Mesendoderm (in vitro differentiated cells): ENCODE measurements around the gene MRLN.

Experiments used
- DNase-seq: peaks from one replicate; pipeline ENCODE4 v3.0.0; 2013
- H2AK5ac ChIP-seq: 2 replicates; pipeline ENCODE4 v1.6.1; 2013; ENCODE audit warnings: low read length, inconsistent platforms
- H2BK120ac ChIP-seq: 2 replicates; pipeline ENCODE4 v1.6.1; 2013; ENCODE audit warnings: low read depth, mild to moderate bottlenecking, low read length, moderate library complexity, mixed read lengths
- H2BK15ac ChIP-seq: replicated peaks from 2 replicates; pipeline ENCODE4 v1.6.1; 2013; ENCODE audit warnings: low read depth, mild to moderate bottlenecking, moderate library complexity
- H2BK5ac ChIP-seq: 2 replicates; pipeline ENCODE4 v1.6.1; 2013; ENCODE audit warnings: low read length, inconsistent platforms
- H3K18ac ChIP-seq: 2 replicates; pipeline ENCODE4 v1.6.1; 2013; ENCODE audit warnings: mild to moderate bottlenecking, low read length, mixed read lengths
- H3K23ac ChIP-seq: one replicate; pipeline ENCODE4 v1.6.1; 2013; ENCODE audit warnings: low read length
- H3K27ac ChIP-seq: 2 replicates; pipeline ENCODE4 v1.5.1; 2013; ENCODE audit warnings: low read depth, mild to moderate bottlenecking, inconsistent platforms, low read length, moderate library complexity
- H3K27me3 ChIP-seq: 2 replicates; pipeline ENCODE4 v1.6.1; 2013; ENCODE audit warnings: low read length, control low read depth, mild to moderate bottlenecking, inconsistent platforms; ENCODE audit not compliant: insufficient read depth, poor library complexity
- H3K36me3 ChIP-seq: 2 replicates; pipeline ENCODE4 v1.6.1; 2013; ENCODE audit warnings: low read length, inconsistent platforms; ENCODE audit not compliant: control insufficient read depth, insufficient read depth
- H3K4ac ChIP-seq: one replicate; pipeline ENCODE4 v1.6.1; 2013; ENCODE audit warnings: low read depth, mild to moderate bottlenecking, low read length, moderate library complexity
- H3K4me1 ChIP-seq: 2 replicates; pipeline ENCODE4 v1.6.1; 2013; ENCODE audit warnings: low read depth, low read length, inconsistent platforms; ENCODE audit not compliant: control insufficient read depth
- H3K4me2 ChIP-seq: 2 replicates; pipeline ENCODE4 v1.6.1; 2013; ENCODE audit warnings: low read length
- H3K4me3 ChIP-seq: 2 replicates; pipeline ENCODE4 v1.5.1; 2013; ENCODE audit warnings: mild to moderate bottlenecking, low read length
- H3K56ac ChIP-seq: one replicate; pipeline ENCODE4 v1.6.1; 2013; ENCODE audit warnings: low read length
- H3K79me1 ChIP-seq: 2 replicates; pipeline ENCODE4 v1.6.1; 2013; ENCODE audit warnings: low read length, inconsistent platforms
- H3K79me2 ChIP-seq: 2 replicates; pipeline ENCODE4 v1.6.1; 2013; ENCODE audit warnings: mild to moderate bottlenecking, low read length; ENCODE audit not compliant: control insufficient read depth, insufficient read depth
- H3K9ac ChIP-seq: 2 replicates; pipeline ENCODE4 v1.6.1; 2013; ENCODE audit warnings: low read length, inconsistent platforms
- H4K5ac ChIP-seq: one replicate; pipeline ENCODE4 v1.6.1; 2013; ENCODE audit warnings: low read length
- H4K8ac ChIP-seq: one replicate; pipeline ENCODE4 v1.6.1; 2013; ENCODE audit warnings: low read depth, mild to moderate bottlenecking, control low read depth, low read length, moderate library complexity
- WGBS: extraction: QIAGEN DNeasy Blood & Tissue Kit; methylation state at CpG from one replicate; pipeline ENCODE4 v1.1.7; 2013; ENCODE audit warnings: low lambda C conversion rate, missing lambda C conversion rate; ENCODE audit not compliant: insufficient coverage; ENCODE audit errors: extremely low coverage; 5-methylcytosine and 5-hydroxymethylcytosine counted together

The MRLN gene

DNA sequence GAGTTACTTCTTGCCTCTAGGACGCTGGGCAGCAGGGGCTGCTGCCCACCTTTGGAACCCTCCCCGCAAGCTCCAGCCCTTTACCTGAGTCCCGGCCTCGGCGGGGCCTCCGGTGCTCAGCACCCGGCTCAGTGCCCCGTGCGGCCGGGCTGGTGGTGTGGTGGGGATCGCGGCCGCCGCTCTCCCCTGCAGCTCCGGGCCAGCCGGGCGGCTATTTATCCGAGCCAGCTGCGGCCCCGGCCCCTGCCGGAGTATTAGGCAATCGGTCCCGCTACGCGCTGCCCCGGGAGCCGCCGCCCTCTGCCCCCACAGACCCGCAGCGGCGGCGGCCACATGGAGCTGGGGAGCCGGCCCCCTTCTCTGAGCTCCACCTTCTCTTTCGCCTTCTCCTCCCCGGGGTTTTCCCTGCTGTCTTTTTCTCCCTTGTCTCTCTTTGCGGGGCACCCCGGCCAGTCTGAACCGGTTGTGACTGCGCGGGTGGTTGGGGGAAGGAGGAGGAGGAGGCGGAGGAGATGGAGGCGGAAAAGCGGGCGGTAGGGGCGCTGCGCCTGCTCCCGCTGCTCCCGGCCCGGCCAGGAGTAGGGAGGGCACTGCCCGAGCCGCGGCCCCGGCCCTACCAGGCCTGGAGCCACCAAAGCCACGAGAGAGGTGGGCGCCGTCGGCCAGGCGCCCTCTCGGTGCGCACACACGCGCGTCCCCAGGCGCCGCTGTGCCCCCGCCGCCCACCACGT, 43.7 kb downstream of the MRLN start, which contains the start of gene SLC16A9:
Gene SLC16A9 (minus strand): TSS at position 456 of the 731 bp plus-strand sequence. CDS start 25,559 bp downstream, outside the sequence.
- WGBS = no CpG with 5 or more reads among the region's 68 CpGs
- no peaks in the 10 kb centered on the region for H3K79me2 ChIP-seq
- H2BK15ac ChIP-seq = peak within 1 kb of the TSS; percentile 75
- H3K18ac ChIP-seq = peak within 1 kb of the TSS; percentile 77
- no peak within 1 kb of the TSS for H4K8ac ChIP-seq
- no peaks in the 10 kb centered on the region for H3K79me1 ChIP-seq
- DNase-seq = peak; percentile 82
- H3K4me3 ChIP-seq = peak within 1 kb of the TSS; percentile 55
- no peak within 1 kb of the TSS for H2AK5ac ChIP-seq
- H3K27ac ChIP-seq = no peak within 1 kb of the TSS
- H2BK5ac ChIP-seq = no peak within 1 kb of the TSS
- H3K4ac ChIP-seq = peak within 1 kb of the TSS; percentile 61
- H3K23ac ChIP-seq = no peak within 1 kb of the TSS
- H3K4me1 ChIP-seq = no peaks in the 10 kb centered on the region
- peak within 1 kb of the TSS; percentile 83 for H3K4me2 ChIP-seq
- H3K9ac ChIP-seq = peak within 1 kb of the TSS; percentile 72
- no peaks in the 10 kb centered on the region for H3K36me3 ChIP-seq
- no peak within 1 kb of the TSS for H2BK120ac ChIP-seq
- peak within 1 kb of the TSS; percentile 87 for H3K56ac ChIP-seq
- peaks cover 2% of the 10 kb centered on the region for H3K27me3 ChIP-seq
- no peak within 1 kb of the TSS for H4K5ac ChIP-seq

GRCh38 chr10:59708816-59709394, 44.4 kb downstream of the MRLN start:
- no peak overlapping the region for H3K27ac ChIP-seq
- no peak overlapping the region for H3K4ac ChIP-seq
- H3K56ac ChIP-seq = peak overlapping the region; percentile 87
- H3K4me3 ChIP-seq = peak overlapping the region; percentile 55
- no peak overlapping the region for H4K8ac ChIP-seq
- H3K4me2 ChIP-seq = peak overlapping the region; percentile 83
- H2BK15ac ChIP-seq = no peak overlapping the region
- H3K27me3 ChIP-seq = peaks cover 2% of the 10 kb centered on the region
- no peaks in the 10 kb centered on the region for H3K4me1 ChIP-seq
- H4K5ac ChIP-seq = no peak overlapping the region
- no peak overlapping the region for H2BK5ac ChIP-seq
- H2BK120ac ChIP-seq = no peak overlapping the region
- H3K9ac ChIP-seq = peak overlapping the region; percentile 72
- H3K23ac ChIP-seq = no peak overlapping the region
- H3K36me3 ChIP-seq = no peaks in the 10 kb centered on the region
- no CpG with 5 or more reads among the region's 42 CpGs for WGBS
- peak; percentile 35 for DNase-seq
- H3K18ac ChIP-seq = peak overlapping the region; percentile 77
- no peak overlapping the region for H2AK5ac ChIP-seq
- no peaks in the 10 kb centered on the region for H3K79me1 ChIP-seq
- no peaks in the 10 kb centered on the region for H3K79me2 ChIP-seq

DNA sequence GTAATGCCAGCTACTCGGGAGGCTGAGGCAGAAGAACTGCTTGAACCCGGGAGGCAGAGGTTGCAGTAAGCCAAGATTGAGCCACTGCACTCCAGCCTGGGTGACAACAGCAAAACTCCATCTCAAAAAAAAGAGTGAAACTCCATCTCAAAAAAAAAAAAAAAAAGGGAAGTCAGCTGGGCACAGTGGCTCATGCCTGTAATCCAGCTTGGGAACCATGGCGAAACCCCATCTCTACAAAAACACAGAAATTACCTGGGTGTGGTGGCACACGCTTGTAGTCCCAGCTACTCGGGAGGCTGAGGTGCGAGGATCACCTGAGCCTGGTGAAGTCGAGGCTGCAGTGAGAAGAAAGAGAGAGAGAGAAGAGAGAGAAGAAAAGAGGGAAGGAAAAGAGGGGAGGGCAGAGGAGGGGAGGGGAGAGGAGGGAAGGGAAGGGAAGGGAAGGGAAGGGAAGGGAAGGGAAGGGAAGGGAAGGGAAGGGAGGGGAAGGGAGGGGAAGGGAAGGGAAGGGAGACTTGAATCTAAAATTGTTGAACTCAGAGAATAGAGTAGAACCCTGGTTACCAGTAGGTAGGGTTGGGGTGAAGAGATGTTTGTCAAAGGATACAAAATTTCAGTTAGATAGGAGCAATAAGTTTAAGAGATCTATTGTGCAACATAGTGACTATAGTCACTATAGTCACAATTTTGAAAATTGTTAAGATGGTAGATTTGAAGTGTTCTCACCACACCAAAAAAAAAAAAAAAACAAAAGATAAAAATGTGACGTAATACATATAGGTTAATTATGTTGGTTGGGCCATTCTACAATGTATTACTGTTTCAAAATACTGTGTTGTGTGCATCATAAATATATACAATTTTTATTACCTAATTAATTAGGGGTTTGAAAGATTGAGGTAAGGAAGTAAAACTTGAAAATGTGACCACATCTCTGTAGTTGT, 46.1 kb downstream of the MRLN start:
- Histone ChIP-seq H2AK5ac (no peak overlapping the region), H3K79me2 (no peaks in the 10 kb centered on the region), H3K79me1 (no peaks in the 10 kb centered on the region), H2BK5ac (no peak overlapping the region), H2BK120ac (no peak overlapping the region), H2BK15ac (no peak overlapping the region), H4K5ac (no peak overlapping the region), H3K4me2 (no peak overlapping the region), H3K27ac (no peak overlapping the region), H3K9ac (no peak overlapping the region), H3K56ac (no peak overlapping the region), H4K8ac (no peak overlapping the region), H3K4me3 (no peak overlapping the region), H3K36me3 (no peaks in the 10 kb centered on the region), H3K18ac (no peak overlapping the region), H3K23ac (no peak overlapping the region), H3K27me3 (peaks cover 2% of the 10 kb centered on the region), H3K4me1 (no peaks in the 10 kb centered on the region), H3K4ac (no peak overlapping the region)
- DNase-seq = no peak
- WGBS = no CpG with 5 or more reads among the region's 8 CpGs

DNA sequence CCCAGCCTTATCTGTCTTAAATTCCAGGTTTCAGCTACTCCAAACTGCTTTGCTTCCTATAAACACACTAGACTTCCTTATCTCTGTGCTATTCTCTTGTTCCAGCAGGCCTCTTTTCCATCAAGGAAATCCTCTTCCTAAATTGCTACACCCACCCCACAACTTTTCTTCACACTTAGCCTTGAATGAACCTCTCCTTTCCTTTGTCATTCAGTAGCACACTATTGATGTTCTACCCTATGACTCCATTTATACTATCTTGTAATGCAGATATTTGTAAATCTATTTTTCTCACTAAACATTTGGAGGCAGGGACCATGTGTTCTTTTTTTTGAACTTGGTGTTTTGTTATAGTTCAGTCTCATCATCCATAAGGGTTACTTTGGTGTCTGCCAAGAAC, 47.3 kb downstream of the MRLN start:
- Histone ChIP-seq H3K23ac (no peak overlapping the region), H3K18ac (no peak overlapping the region), H3K56ac (no peak overlapping the region), H2BK15ac (no peak overlapping the region), H3K9ac (no peak overlapping the region), H3K27ac (no peak overlapping the region), H4K8ac (no peak overlapping the region), H3K4me2 (no peak overlapping the region), H4K5ac (no peak overlapping the region), H3K4ac (no peak overlapping the region), H2BK5ac (no peak overlapping the region), H3K27me3 (peaks cover 2% of the 10 kb centered on the region), H2BK120ac (no peak overlapping the region), H3K79me2 (no peaks in the 10 kb centered on the region), H3K4me1 (no peaks in the 10 kb centered on the region), H3K36me3 (no peaks in the 10 kb centered on the region), H3K79me1 (no peaks in the 10 kb centered on the region), H3K4me3 (no peak overlapping the region), H2AK5ac (no peak overlapping the region)
- no peak for DNase-seq

DNA sequence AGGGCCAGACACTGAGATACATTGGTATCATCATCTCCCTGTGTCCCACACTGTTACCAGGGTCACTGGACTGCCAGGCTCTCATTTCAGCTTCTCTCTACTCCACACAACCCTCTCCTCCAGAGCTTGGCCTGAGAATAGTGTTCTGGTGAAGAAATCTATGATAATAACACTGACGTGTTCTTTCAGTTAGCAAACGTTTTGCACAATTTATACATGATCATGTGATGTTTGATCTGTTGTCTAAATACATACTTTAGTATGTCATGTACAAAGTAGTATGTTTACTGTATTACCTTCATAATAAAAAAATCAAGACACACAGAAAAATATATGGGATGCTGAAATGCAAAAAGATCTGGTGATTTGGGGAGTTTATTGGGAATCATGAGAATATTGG, 48.6 kb downstream of the MRLN start:
- Histone ChIP-seq H3K79me1 (no peaks in the 10 kb centered on the region), H3K79me2 (no peaks in the 10 kb centered on the region), H3K4ac (no peak overlapping the region), H3K36me3 (no peaks in the 10 kb centered on the region), H2AK5ac (no peak overlapping the region), H2BK5ac (no peak overlapping the region), H3K56ac (no peak overlapping the region), H3K4me2 (no peak overlapping the region), H3K18ac (no peak overlapping the region), H4K8ac (no peak overlapping the region), H3K23ac (no peak overlapping the region), H3K9ac (no peak overlapping the region), H4K5ac (no peak overlapping the region), H3K27ac (no peak overlapping the region), H3K27me3 (peaks cover 2% of the 10 kb centered on the region), H3K4me3 (no peak overlapping the region), H2BK120ac (no peak overlapping the region), H3K4me1 (no peaks in the 10 kb centered on the region), H2BK15ac (no peak overlapping the region)
- DNase-seq = no peak
- no CpG with 5 or more reads among the region's 2 CpGs for WGBS
